Liver (tissue), 9 donors: ENCODE measurements around the gene KATNB1. TPM values are rescaled to one million over a fixed set of nuclear protein-coding genes. Genes with fewer than 3 reads are reported as not detected.
"Not testable (repeated sequence)": the region's sequence is repeated elsewhere in the genome, so short reads cannot be mapped to it uniquely, and the experiment has no call there.

Experiments used
- DNase-seq: peaks from one replicate; pipeline ENCODE4 v3.0.0-alpha.2; 2017; ENCODE audit warnings: low spot score
- H3K27ac ChIP-seq, 2 donors: one replicate each; pipeline ENCODE4 v1.7.0; 2013; ENCODE audit warnings: inconsistent platforms in 2 of 2, low read length in 2 of 2, control low read depth in 1 of 2, low read depth in 1 of 2, mild to moderate bottlenecking in 1 of 2
- H3K27me3 ChIP-seq, 4 donors: one replicate each; pipeline versions ENCODE4 v1.6.1 to v1.7.0; 2013; ENCODE audit warnings: low read length in 3 of 4, inconsistent platforms in 1 of 4, mild to moderate bottlenecking in 1 of 4, moderate library complexity in 1 of 4; ENCODE audit not compliant: control insufficient read depth in 4 of 4, insufficient read depth in 4 of 4
- H3K36me3 ChIP-seq, 4 donors: one replicate each; pipeline versions ENCODE4 v1.6.1 to v1.7.0; 2013; ENCODE audit warnings: low read length in 3 of 4, mild to moderate bottlenecking in 3 of 4, low read depth in 1 of 4, moderate library complexity in 1 of 4; ENCODE audit not compliant: control insufficient read depth in 4 of 4, insufficient read depth in 3 of 4
- H3K4me1 ChIP-seq, 4 donors: one replicate each; pipeline versions ENCODE4 v1.6.1 to v1.7.0; 2013; ENCODE audit warnings: low read length in 3 of 4, mild to moderate bottlenecking in 3 of 4, moderate library complexity in 1 of 4; ENCODE audit not compliant: control insufficient read depth in 4 of 4, insufficient read depth in 4 of 4
- H3K4me3 ChIP-seq, 3 donors: one replicate each; pipeline versions ENCODE4 v1.6.1 to v1.7.0; 2013; ENCODE audit warnings: low read length in 3 of 3, control low read depth in 1 of 3, low read depth in 1 of 3, mild to moderate bottlenecking in 1 of 3
- H3K9ac ChIP-seq, 2 donors: one replicate each; pipeline ENCODE4 v1.7.0; 2013; ENCODE audit warnings: low read length in 2 of 2, mild to moderate bottlenecking in 2 of 2, moderate library complexity in 2 of 2, control low read depth in 1 of 2, low read depth in 1 of 2
- H3K9me3 ChIP-seq, 4 donors: one replicate each; pipeline versions ENCODE4 v1.6.1 to v1.7.0; 2013; ENCODE audit warnings: low read length in 3 of 4; ENCODE audit not compliant: control insufficient read depth in 4 of 4
- CTCF ChIP-seq: fragments of 150-350 bp; IDR thresholded peaks from 2 replicates; pipeline ENCODE4 v1.5.1; 2017; ENCODE audit warnings: improper control_type of control experiment, low read depth, low read length; ENCODE audit not compliant: missing input control
- EGR1 ChIP-seq, 2 donors: IDR thresholded peaks; 2 replicates each; pipeline ENCODE4 v1.6.1; 2016 to 2018; ENCODE audit warnings: antibody characterized with exemption in 2 of 2, low read depth in 2 of 2
- FOXA1 ChIP-seq: IDR thresholded peaks from 2 replicates; pipeline ENCODE4 v1.6.1; 2016; ENCODE audit warnings: antibody characterized with exemption
- GABPA ChIP-seq, 2 donors: IDR thresholded peaks in 1 of 2; conservative IDR thresholded peaks in 1 of 2; 2 replicates each; pipeline ENCODE4 v1.6.1; 2016; ENCODE audit warnings: antibody characterized with exemption in 2 of 2, mild to moderate bottlenecking in 1 of 2, moderate library complexity in 1 of 2
- HNF4A ChIP-seq, 2 donors: conservative IDR thresholded peaks; 2 replicates each; pipeline ENCODE4 v1.6.1; 2016; ENCODE audit warnings: antibody characterized with exemption in 2 of 2, mild to moderate bottlenecking in 2 of 2
- HNF4G ChIP-seq: IDR thresholded peaks from 2 replicates; pipeline ENCODE4 v1.6.1; 2016; ENCODE audit warnings: antibody characterized with exemption
- NR2F2 ChIP-seq: IDR thresholded peaks from 2 replicates; pipeline ENCODE4 v1.6.1; 2016; ENCODE audit warnings: antibody characterized with exemption
- REST ChIP-seq: IDR thresholded peaks from 2 replicates; pipeline ENCODE4 v1.6.1; 2016; ENCODE audit warnings: antibody characterized with exemption, mild to moderate bottlenecking
- RXRA ChIP-seq, 2 donors: IDR thresholded peaks; 2 replicates each; pipeline ENCODE4 v1.6.1; 2017 to 2018; ENCODE audit warnings: antibody characterized with exemption in 2 of 2, mild to moderate bottlenecking in 1 of 2
- TAF1 ChIP-seq: conservative IDR thresholded peaks from 2 replicates; pipeline ENCODE4 v1.6.1; 2016; ENCODE audit warnings: antibody characterized with exemption, mild to moderate bottlenecking
- YY1 ChIP-seq: IDR thresholded peaks from 2 replicates; pipeline ENCODE4 v1.6.1; 2016; ENCODE audit warnings: antibody characterized with exemption, mild to moderate bottlenecking
- WGBS: extraction: QIAGEN DNeasy Blood & Tissue Kit; methylation state at CpG from one replicate; pipeline ENCODE4 v1.1.7; 2013; 5-methylcytosine and 5-hydroxymethylcytosine counted together
- polyA plus RNA-seq, 2 donors: library from polyadenylated mRNA; stranded (reverse) in 1 of 2; unstranded in 1 of 2; fragments of 200-250 nt in 1 of 2; fragments of >200 nt in 1 of 2; fragmentation: Nextera tagmentation in 1 of 2; extraction: Ambion mirVana in 1 of 2; gene quantifications; one replicate each; pipeline versions ENCODE4 v1.2.1 to v1.2.3, GENCODE V29; 2013 to 2015
- total RNA-seq, 2 donors: library from RNA; depleted of rRNA; stranded (reverse); fragments of >200 nt; gene quantifications; one replicate each; pipeline ENCODE4 v1.2.3, GENCODE V29; 2014
- donor health status: healthy.
- donor health status: healthy.
- donor health status: healthy.
- donor health status: healthy.
- donor health status: healthy.

KATNB1 gene
- total and polyA plus RNA-seq, 4 donors, result 4.5 to 16.4 (median 7.5) TPM

- no peak overlapping the region for H3K4me3 ChIP-seq
- no peak overlapping the region for H3K9ac ChIP-seq
- no peaks in the 10 kb centered on the region for H3K9me3 ChIP-seq
- DNase-seq, result no peak
- H3K36me3 ChIP-seq, result peaks cover 0 to 19% (median 11%) of the 10 kb centered on the region in 4 donors
- no peaks in the 10 kb centered on the region for H3K27me3 ChIP-seq
- peaks cover 6 to 16% (median 14%) of the 10 kb centered on the region in 4 donors for H3K4me1 ChIP-seq
- no peak overlapping the region for H3K27ac ChIP-seq
- TF ChIP-seq HNF4G (no peak), YY1 (no peak), HNF4A (conservative IDR thresholded peaks at IDR 0.05) (no peak), RXRA (IDR thresholded peaks at IDR 0.05) (no peak), REST (no peak)
- 72% methylated on average over 5 of the region's 5 CpGs for WGBS
Measured at GRCh38 chr16:57778658-57779057, 43.1 kb downstream of the KATNB1 start.

- H3K27ac ChIP-seq, H3K9ac ChIP-seq, H3K27me3 ChIP-seq, DNase-seq, H3K4me3 ChIP-seq, H3K9me3 ChIP-seq: not testable (repeated sequence)
- Histone ChIP-seq H3K4me1 (peaks cover 6 to 16% (median 14%) of the 10 kb centered on the region in 4 donors), H3K36me3 (peaks cover 0 to 22% (median 13%) of the 10 kb centered on the region in 4 donors)
- 87% methylated on average over 5 of the region's 5 CpGs for WGBS
Measured at GRCh38 chr16:57779836-57780235, 44.3 kb downstream of the KATNB1 start.

- WGBS, result 91% methylated on average over 1 of the region's 1 CpG
- Histone ChIP-seq H3K9ac (no peak overlapping the region), H3K4me3 (no peak overlapping the region)
Measured at GRCh38 chr16:57781349-57781740, 45.8 kb downstream of the KATNB1 start.

More at GRCh38 chr16:57781349-57781740, 45.8 kb downstream of the KATNB1 start:
- Histone ChIP-seq H3K27ac (no peak overlapping the region), H3K4me1 (peaks cover 6 to 16% (median 14%) of the 10 kb centered on the region in 4 donors), H3K9me3 (no peaks in the 10 kb centered on the region), H3K27me3 (no peaks in the 10 kb centered on the region), H3K36me3 (peaks cover 0 to 23% (median 12%) of the 10 kb centered on the region in 4 donors)
- no peak for DNase-seq
- TF ChIP-seq HNF4G (no peak), EGR1 (IDR thresholded peaks at IDR 0.05; ENCODE audit: low read depth in 2 of 2) (no peak), REST (no peak), GABPA (IDR thresholded peaks at IDR 0.05 in 1 of 2, conservative IDR thresholded peaks at IDR 0.05 in 1 of 2) (no peak), RXRA (IDR thresholded peaks at IDR 0.05) (no peak), FOXA1 (no peak), TAF1 (no peak), NR2F2 (no peak), CTCF (no peak)
